Ovary (tissue), 3 donors: ENCODE data around the gene CCL21.

ENCODE experiments used
- CTCF ChIP-seq, 3 donors: fragments of 450-650 bp in 2 of 3; fragments of 200-600 bp in 1 of 3; IDR thresholded peaks; one replicate each; pipeline versions ENCODE4 v1.5.1 to v1.8.0; 2016 to 2022; ENCODE audit warnings: antibody characterized with exemption in 3 of 3, mild to moderate bottlenecking in 1 of 3
- POLR2A ChIP-seq: fragments of 450-650 bp; IDR thresholded peaks from one replicate; pipeline ENCODE4 v1.6.1; 2017; ENCODE audit warnings: antibody characterized with exemption, mild to moderate bottlenecking, moderate library complexity
- donor health status: DM: no; HTN: no; CAD: no.

GRCh38 chr9:34691936-34692315, 18.0 kb downstream of the CCL21 start:
- TF ChIP-seq POLR2A = no peak
- no peak for TF ChIP-seq CTCF (IDR thresholded peaks at IDR 0.05)
